T-helper 22 cell (primary cell): ENCODE results near the gene C11orf54.
"Not testable (repeated sequence)": the region's sequence is repeated elsewhere in the genome, so short reads cannot be mapped to it uniquely, and the experiment has no call there.

Experiments
- DNase-seq: peaks from one replicate; pipeline ENCODE4 v3.0.0-alpha.2; 2020; ENCODE audit warnings: low read depth

C11orf54 gene

GRCh38 chr11:93734427-93735222 is 6.8 kb upstream of the C11orf54 start:
- no peak for DNase-seq

- no peak for DNase-seq
Measured at GRCh38 chr11:93735627-93736026, 5.8 kb upstream of the C11orf54 start.

GRCh38 chr11:93736129-93736528 is 5.3 kb upstream of the C11orf54 start:
- DNase-seq = no peak

DNA sequence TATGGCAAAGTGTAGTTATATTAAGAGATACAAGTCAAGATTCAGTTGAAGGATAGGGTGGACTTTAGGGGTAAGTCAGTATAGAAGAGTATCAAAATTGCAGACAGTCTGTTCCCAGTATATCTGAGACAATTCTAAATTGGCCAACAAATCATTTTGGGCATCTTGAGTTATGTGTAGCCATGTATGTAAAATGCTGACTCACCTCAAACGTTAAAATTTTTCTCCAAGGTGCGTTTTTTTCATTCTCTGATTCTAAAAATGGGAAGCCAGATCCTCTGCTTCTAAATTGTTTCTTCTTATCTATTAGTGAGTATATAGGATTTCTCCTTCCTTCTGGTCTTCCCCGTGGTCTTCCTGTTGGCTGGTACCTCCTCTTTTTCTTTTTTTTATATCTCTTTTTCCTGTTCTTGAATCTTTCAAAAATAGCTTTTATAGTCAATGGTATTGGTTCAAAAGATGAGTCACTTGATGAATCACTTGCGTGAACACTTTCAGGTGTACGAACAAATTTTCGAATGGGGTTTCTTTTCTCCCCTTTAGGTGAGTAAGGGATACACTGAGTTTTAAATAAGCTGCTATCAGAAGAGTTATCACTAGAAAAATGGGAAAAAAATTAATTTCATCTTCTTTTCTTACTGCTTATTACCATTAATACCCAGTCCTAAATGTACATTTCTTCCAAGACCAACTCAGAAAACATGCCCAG is 3.4 kb upstream of the C11orf54 start:
- DNase-seq = no peak

- DNase-seq = no peak
Measured at GRCh38 chr11:93738647-93739081, 2.8 kb upstream of the C11orf54 start.

GRCh38 chr11:93740031-93740729 is 1.3 kb upstream of the C11orf54 start:
- DNase-seq = peak; percentile 27

GRCh38 chr11:93740730-93741093 is 760 bp upstream of the C11orf54 start:
- peak; percentile 23 for DNase-seq

DNA sequence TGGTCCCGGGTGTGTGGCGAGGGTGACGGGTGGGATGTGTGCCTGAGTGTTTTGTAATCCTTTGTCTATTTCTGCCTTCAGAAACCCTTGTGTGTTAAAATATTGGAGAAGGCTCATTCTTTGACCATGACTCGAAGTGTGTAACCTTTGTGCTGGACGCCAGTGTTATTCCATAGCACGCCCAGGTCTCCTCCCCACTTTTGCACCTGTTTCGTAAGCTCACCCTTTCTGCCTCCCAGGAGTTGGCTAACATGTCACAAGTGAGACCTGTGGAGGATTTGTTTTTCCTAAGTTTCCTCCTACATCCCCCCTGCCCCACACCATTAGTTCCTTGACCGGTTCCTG is 382 bp downstream of the C11orf54 start:
- DNase-seq = no peak

- DNase-seq = no peak
Measured at GRCh38 chr11:93743291-93743690, 1.8 kb downstream of the C11orf54 start.

DNA sequence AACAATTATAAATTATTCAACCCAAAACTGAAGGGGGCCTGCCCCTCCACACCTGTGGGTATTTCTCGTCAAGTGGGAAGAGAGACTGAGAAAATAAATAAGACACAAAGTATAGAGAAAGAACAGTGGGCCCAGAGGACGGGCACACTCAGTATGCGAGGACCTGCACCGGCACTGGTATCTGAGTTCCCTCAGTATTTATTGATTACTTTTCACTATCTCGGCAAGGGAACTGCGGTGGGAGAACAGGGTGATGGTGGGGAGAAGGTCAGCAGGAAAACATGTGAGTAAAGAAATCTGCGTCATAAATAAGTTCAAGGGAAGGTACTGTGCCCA is 3.2 kb downstream of the C11orf54 start:
- DNase-seq = no peak

- DNase-seq = not testable (repeated sequence)
Measured at GRCh38 chr11:93745005-93745755, 3.7 kb downstream of the C11orf54 start.

- no peak for DNase-seq
Measured at GRCh38 chr11:93746101-93746500, 4.6 kb downstream of the C11orf54 start.

GRCh38 chr11:93747122-93747521 is 5.7 kb downstream of the C11orf54 start:
- DNase-seq = no peak

GRCh38 chr11:93751001-93751400 is 9.5 kb downstream of the C11orf54 start:
- DNase-seq = no peak

GRCh38 chr11:93753241-93753640 is 11.8 kb downstream of the C11orf54 start:
- no peak for DNase-seq

DNA sequence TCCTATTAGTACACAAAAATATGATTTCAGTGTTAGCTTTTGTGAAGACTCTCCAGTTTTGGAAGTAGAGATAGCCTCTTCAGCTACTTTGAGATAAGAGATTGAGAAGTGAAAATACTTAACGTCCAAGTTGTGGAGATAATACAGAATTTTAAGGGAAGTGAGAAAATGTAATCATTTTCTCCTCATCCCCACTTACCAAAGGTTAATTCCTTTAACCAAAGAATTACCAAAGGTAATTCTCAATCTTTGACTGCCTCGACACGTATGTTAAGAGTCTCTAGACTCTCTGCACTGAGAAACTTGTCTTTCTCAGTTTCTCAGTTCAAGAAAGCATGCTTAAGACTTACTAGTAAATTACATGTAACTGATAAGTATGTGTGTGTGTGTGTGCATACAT is 15.3 kb downstream of the C11orf54 start:
- DNase-seq = no peak

DNA sequence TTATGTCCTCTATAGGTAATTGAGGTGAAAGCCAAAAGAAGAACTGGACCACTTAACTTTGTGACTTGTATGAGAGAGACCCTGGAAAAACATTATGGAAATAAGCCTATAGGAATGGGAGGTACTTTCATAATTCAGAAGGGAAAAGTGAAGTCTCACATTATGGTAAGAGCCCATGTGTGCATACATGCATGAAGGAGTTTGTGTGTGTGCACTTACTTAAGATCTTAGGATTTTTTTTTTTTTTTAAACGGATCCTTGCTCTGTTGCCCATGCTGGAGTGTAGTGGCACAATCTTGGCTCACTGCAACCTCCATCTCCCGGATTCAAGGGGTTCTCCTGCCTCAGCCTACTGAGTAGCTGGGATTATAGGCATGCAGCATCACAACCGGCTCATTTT is 15.8 kb downstream of the C11orf54 start:
- no peak for DNase-seq

DNA sequence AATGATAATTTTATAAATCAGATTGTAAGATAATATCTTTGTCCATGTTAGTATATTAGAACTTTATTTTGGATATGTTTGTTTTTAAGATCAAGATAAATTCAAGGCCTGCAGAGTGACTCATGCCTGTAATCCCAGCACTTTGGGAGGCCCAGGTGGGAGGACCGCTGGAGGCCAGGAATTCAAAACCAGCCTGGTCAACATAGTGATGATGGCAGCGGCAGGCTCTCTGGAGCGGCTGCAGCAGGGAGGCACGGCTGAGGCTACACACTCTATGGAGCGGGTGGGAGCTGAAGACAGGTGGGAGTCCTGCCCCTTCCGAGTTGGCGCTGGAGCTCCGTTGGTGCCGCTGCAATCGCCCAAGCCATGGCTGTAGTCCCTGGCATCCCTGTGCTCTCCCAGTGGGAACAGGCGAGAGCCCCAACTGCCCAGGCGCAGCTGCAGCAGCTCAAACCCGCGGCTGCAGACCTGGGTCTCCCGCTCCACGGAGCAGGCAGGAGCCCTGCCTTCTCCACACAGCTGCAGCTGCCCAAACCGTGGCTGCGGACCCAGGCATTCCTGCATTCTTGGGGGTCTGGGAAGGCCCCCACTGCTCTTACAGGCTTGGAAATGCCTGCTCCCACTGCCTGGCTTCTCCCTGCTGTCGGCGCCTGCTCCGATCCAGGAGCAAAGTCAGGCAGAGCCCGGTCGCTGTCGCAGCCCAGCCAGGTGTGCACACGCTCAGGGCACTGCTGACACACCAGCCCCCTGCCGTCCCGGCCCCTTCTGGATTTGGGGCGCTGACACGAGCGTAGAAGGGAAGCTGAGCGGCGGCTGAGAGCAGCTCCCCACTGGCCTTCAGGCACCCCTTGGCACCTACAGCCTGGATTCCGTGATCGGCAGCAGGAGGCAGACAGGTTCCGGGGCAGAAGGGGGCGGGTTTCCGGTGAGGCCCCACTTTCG is 16.7 kb downstream of the C11orf54 start:
- no peak for DNase-seq

- DNase-seq = not testable (repeated sequence)
Measured at GRCh38 chr11:93759123-93759522, 17.7 kb downstream of the C11orf54 start.

GRCh38 chr11:93761910-93762309 is 20.4 kb downstream of the C11orf54 start:
- no peak for DNase-seq

GRCh38 chr11:93765551-93765950 is 24.1 kb downstream of the C11orf54 start:
- no peak for DNase-seq
